CD4-positive, alpha-beta T cell (primary cell): ENCODE measurements around the gene IGFBP5. TPM values are rescaled to one million over a fixed set of nuclear protein-coding genes. Genes with fewer than 3 reads are reported as not detected.

Source experiments
- ATAC-seq: fragments of 200-7000 bp; cut with Tn5 transposase; one replicate; pipeline ENCODE4 v1.10.0; 2022; ENCODE audit warnings: mild to moderate bottlenecking; ENCODE audit not compliant: poor library complexity
- CTCF ChIA-PET: fragments of 350-600 bp; sonication (Branson Sonifier 250); formaldehyde crosslinking; loops from one replicate; lab custom pipeline; 2021; ENCODE audit warnings: antibody characterized with exemption, inconsistent platforms; lab: Charles Lee
- POLR2A ChIA-PET: fragments of 350-600 bp; sonication (Branson Sonifier 250); formaldehyde crosslinking; loops from one replicate; lab custom pipeline; 2021; ENCODE audit warnings: antibody characterized with exemption, inconsistent platforms; lab: Charles Lee
- DNase-seq, 14 experiments: peaks; one replicate each; pipeline ENCODE4 v3.0.0-alpha.2; 2013 to 2020; ENCODE audit warnings: mixed read lengths in 2 of 14
- H3K27ac ChIP-seq, 2 donors: one replicate each; pipeline versions ENCODE4 v1.5.1 to v1.7.0; 2013; ENCODE audit warnings: low read length in 2 of 2, low read depth in 1 of 2, mild to moderate bottlenecking in 1 of 2
- H3K27me3 ChIP-seq, 2 experiments: 1 replicate in 1 of 2; 2 replicates in 1 of 2; pipeline versions ENCODE4 v1.6.1 to v1.7.0; 2013; ENCODE audit warnings: low read length in 2 of 2, control low read depth in 1 of 2, mild to moderate bottlenecking in 1 of 2, moderate library complexity in 1 of 2; ENCODE audit not compliant: insufficient read depth in 2 of 2, control insufficient read depth in 1 of 2
- H3K36me3 ChIP-seq: one replicate; pipeline ENCODE4 v1.6.1; 2013; ENCODE audit warnings: low read length, control low read depth; ENCODE audit not compliant: insufficient read depth
- H3K4me1 ChIP-seq: one replicate; pipeline ENCODE4 v1.6.1; 2013; ENCODE audit warnings: low read length, control low read depth; ENCODE audit not compliant: insufficient read depth
- H3K4me3 ChIP-seq: one replicate; pipeline ENCODE4 v1.5.1; 2013; ENCODE audit warnings: mild to moderate bottlenecking, low read length, moderate library complexity
- H3K9me3 ChIP-seq, 2 experiments: 1 replicate in 1 of 2; 2 replicates in 1 of 2; pipeline versions ENCODE4 v1.6.1 to v1.7.0; 2013; ENCODE audit warnings: low read length in 2 of 2, mild to moderate bottlenecking in 2 of 2, control low read depth in 1 of 2, moderate library complexity in 1 of 2; ENCODE audit not compliant: control insufficient read depth in 1 of 2, insufficient read depth in 1 of 2
- H3K27ac Mint-ChIP-seq: one replicate; pipeline ENCODE4 v1.8.0; 2020; ENCODE audit warnings: mixed read lengths
- H3K27me3 Mint-ChIP-seq: one replicate; pipeline ENCODE4 v1.8.0; 2021; ENCODE audit warnings: mixed read lengths
- H3K36me3 Mint-ChIP-seq: one replicate; pipeline ENCODE4 v1.8.0; 2021; ENCODE audit warnings: low read depth, mixed read lengths
- H3K4me1 Mint-ChIP-seq: one replicate; pipeline ENCODE4 v1.8.0; 2021; ENCODE audit warnings: low read depth, mixed read lengths
- H3K4me3 Mint-ChIP-seq: one replicate; pipeline ENCODE4 v1.8.0; 2020; ENCODE audit warnings: mild to moderate bottlenecking, mixed read lengths
- H3K9me3 Mint-ChIP-seq: one replicate; pipeline ENCODE4 v1.8.0; 2020; ENCODE audit warnings: mixed read lengths
- intact Hi-C, 2 experiments: fragments of 100-400 bp; cut with DNase I in 1 of 2; cut with micrococcal nuclease in 1 of 2; formaldehyde crosslinking; loops; one replicate each; pipeline versions ENCODE4 v1.15.1 to v1.9.0; 2023 to 2025; cut with DNase I, micrococcal nuclease
- total RNA-seq, 174 experiments: library from RNA in 2 of 174; stranded (reverse) in 2 of 174; gene quantifications; one replicate each; pipeline ENCODE4 v1.2.3 and lab custom pipeline; 2021 to 2026
- TF ChIP-seq, protein P1 (sequence below): fragments of 200-600 bp; IDR thresholded peaks from one replicate; pipeline ENCODE4 v1.8.0; 2022; ENCODE audit warnings: antibody characterized with exemption, mild to moderate bottlenecking

Gene IGFBP5
- total RNA-seq, 2 experiments from 2014 or later: not detected

DNA sequence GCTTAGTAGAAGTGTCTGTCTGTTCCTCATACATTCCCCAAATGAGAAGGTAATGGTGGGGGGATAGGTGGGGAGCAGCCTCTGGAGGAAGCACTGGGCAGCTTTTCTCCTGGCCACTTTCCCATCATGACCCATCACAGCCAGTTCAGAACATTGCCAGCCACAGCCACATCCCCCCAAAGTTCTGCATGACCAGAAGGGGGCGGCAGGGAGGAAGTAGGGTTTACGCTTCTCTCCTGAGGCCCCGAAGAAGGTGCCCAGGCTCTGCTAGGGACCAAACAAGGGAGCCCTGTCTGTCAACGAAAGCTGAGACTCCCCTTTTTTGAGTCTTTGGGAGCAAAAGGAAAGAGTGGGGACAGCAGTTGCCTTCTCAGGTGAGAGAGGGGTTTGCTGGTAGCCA, 7.7 kb downstream of the IGFBP5 start:
- CTCF ChIA-PET: no interaction called here

DNA sequence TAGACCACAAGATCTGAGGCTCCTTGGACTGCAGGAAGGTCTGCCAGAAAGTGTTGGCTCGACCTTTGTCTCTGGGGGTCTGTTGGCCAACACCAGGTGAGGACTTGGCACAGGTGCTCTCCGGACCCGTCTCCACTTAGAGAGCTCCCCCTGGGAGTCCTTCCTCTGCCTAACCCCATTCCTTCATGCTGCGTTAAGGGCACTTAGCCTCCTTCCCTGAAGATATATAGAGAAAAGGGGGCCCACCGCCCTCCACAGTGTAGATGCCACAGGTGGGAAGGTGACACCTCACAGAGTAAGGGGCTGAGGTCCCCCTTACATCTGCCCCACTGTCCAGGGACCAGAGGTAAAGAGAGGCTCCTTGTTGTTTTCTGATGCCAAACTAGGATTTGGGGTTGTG, 8.2 kb downstream of the IGFBP5 start:
- no peaks in the 10 kb centered on the region for H3K9me3 ChIP-seq
- H3K27ac ChIP-seq: no peak overlapping the region
- ATAC-seq (no peak), DNase-seq (no peak)
- TF ChIP-seq, protein P1, sequence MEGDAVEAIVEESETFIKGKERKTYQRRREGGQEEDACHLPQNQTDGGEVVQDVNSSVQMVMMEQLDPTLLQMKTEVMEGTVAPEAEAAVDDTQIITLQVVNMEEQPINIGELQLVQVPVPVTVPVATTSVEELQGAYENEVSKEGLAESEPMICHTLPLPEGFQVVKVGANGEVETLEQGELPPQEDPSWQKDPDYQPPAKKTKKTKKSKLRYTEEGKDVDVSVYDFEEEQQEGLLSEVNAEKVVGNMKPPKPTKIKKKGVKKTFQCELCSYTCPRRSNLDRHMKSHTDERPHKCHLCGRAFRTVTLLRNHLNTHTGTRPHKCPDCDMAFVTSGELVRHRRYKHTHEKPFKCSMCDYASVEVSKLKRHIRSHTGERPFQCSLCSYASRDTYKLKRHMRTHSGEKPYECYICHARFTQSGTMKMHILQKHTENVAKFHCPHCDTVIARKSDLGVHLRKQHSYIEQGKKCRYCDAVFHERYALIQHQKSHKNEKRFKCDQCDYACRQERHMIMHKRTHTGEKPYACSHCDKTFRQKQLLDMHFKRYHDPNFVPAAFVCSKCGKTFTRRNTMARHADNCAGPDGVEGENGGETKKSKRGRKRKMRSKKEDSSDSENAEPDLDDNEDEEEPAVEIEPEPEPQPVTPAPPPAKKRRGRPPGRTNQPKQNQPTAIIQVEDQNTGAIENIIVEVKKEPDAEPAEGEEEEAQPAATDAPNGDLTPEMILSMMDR: no peak
- H3K9me3 Mint-ChIP-seq: no peaks in the 10 kb centered on the region
- no peaks in the 10 kb centered on the region for H3K36me3 ChIP-seq
- H3K4me3 ChIP-seq: no peak overlapping the region
- peaks cover 13% of the 10 kb centered on the region for H3K4me1 Mint-ChIP-seq
- CTCF ChIA-PET: no interaction called here
- no peak overlapping the region for H3K27ac Mint-ChIP-seq
- H3K27me3 ChIP-seq: peaks cover 26 to 49% of the 10 kb centered on the region in 2 experiments
- intact Hi-C loops: no loop called here
- POLR2A ChIA-PET: no interaction called here
- H3K4me3 Mint-ChIP-seq: no peak overlapping the region
- H3K4me1 ChIP-seq: peaks cover 13% of the 10 kb centered on the region
- H3K27me3 Mint-ChIP-seq: peaks cover 83% of the 10 kb centered on the region
- H3K36me3 Mint-ChIP-seq: no peaks in the 10 kb centered on the region

More for the DNA sequence above, 7.7 kb downstream of the IGFBP5 start:
- H3K27ac ChIP-seq: no peak overlapping the region
- H3K36me3 Mint-ChIP-seq: no peaks in the 10 kb centered on the region
- H3K4me1 Mint-ChIP-seq: peaks cover 18% of the 10 kb centered on the region
- intact Hi-C loops: no loop called here
- peaks cover 83% of the 10 kb centered on the region for H3K27me3 Mint-ChIP-seq
- peaks cover 31 to 53% of the 10 kb centered on the region in 2 experiments for H3K27me3 ChIP-seq
- POLR2A ChIA-PET: no interaction called here
- DNase-seq (peak in 1 of 14 experiments; percentile 29), ATAC-seq (no peak)
- no peaks in the 10 kb centered on the region for H3K9me3 ChIP-seq
- TF ChIP-seq, protein P1: no peak
- H3K36me3 ChIP-seq: no peaks in the 10 kb centered on the region
- H3K4me3 Mint-ChIP-seq: no peak overlapping the region
- H3K4me1 ChIP-seq: peaks cover 19% of the 10 kb centered on the region
- H3K9me3 Mint-ChIP-seq: no peaks in the 10 kb centered on the region
- H3K4me3 ChIP-seq: no peak overlapping the region
- H3K27ac Mint-ChIP-seq: no peak overlapping the region

- H3K36me3 Mint-ChIP-seq: no peaks in the 10 kb centered on the region
- Histone ChIP-seq H3K36me3 (no peaks in the 10 kb centered on the region), H3K9me3 (no peaks in the 10 kb centered on the region), H3K27me3 (peaks cover 18 to 39% of the 10 kb centered on the region in 2 experiments), H3K27ac (no peak overlapping the region), H3K4me1 (no peaks in the 10 kb centered on the region), H3K4me3 (no peak overlapping the region)
- intact Hi-C loops: no loop called here
- DNase-seq: no peak
- ChIA-PET CTCF (no interaction called here), POLR2A (no interaction called here)
- TF ChIP-seq, protein P1: no peak
- no peak for ATAC-seq
- no peaks in the 10 kb centered on the region for H3K4me1 Mint-ChIP-seq
- H3K4me3 Mint-ChIP-seq: no peak overlapping the region
- H3K27ac Mint-ChIP-seq: no peak overlapping the region
- peaks cover 72% of the 10 kb centered on the region for H3K27me3 Mint-ChIP-seq
- no peaks in the 10 kb centered on the region for H3K9me3 Mint-ChIP-seq
Measured at GRCh38 chr2:216685327-216685875, 9.9 kb downstream of the IGFBP5 start.
